Upper lobe of left lung (tissue), 4 donors: ENCODE measurements around the gene ANKRD49.

Source experiments
- POLR2A ChIP-seq, 4 donors: fragments of 450-650 bp; IDR thresholded peaks; one replicate each; pipeline ENCODE4 v1.5.1; 2016 to 2017; ENCODE audit warnings: antibody characterized with exemption in 4 of 4, mild to moderate bottlenecking in 2 of 4
- POLR2AphosphoS5 ChIP-seq, 2 donors: sonication (generic); formaldehyde crosslinking; IDR thresholded peaks; one replicate each; pipeline ENCODE4 v1.5.1; 2017; ENCODE audit warnings: antibody characterized with exemption in 2 of 2

DNA sequence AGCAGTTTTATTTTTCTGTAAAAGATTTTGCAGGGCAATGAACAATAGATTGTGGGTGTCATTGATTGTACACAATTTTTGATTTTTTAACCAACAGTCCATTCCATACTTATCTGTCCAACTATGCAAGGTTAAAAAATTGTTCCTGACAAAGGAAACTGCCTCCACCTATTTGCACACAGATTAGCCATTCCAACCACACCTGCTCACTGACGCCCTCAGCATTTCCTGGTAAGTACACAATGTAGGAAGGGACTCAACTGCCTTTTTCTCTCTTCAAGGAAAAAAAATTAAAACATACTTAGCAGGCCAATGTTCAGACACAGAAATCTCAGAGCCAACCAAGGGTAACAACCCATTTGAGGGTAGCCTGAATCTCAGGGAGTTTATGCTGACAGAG is 45.6 kb downstream of the ANKRD49 start:
- TF ChIP-seq POLR2A (IDR thresholded peaks at IDR 0.05): no peak
- no peak for TF ChIP-seq POLR2AphosphoS5 (IDR thresholded peaks at IDR 0.05)
